GM23338 (cell line): ENCODE measurements around the gene HSPG2. TPM values are rescaled to one million over a fixed set of nuclear protein-coding genes. Genes with fewer than 3 reads are reported as not detected.

Source experiments
- ATAC-seq: fragments of 200-7000 bp; cut with Tn5 transposase; 3 replicates; pipeline ENCODE4 v1.9.1; 2020
- DNase-seq: peaks from one replicate; pipeline ENCODE4 v3.0.0-alpha.2; 2015; ENCODE audit warnings: low spot score
- H2AFZ ChIP-seq: fragments of 200-600 bp; sonication (generic); 2 replicates; pipeline ENCODE4 v1.8.0; 2016; ENCODE audit warnings: antibody characterized with exemption, mild to moderate bottlenecking, moderate library complexity
- H3F3A ChIP-seq: fragments of 200-600 bp; sonication (generic); replicated peaks from 2 replicates; pipeline ENCODE4 v1.8.0; 2017; ENCODE audit warnings: antibody characterized with exemption, mixed run types, low read depth
- H3K27ac ChIP-seq: fragments of 200-600 bp; sonication (generic); 2 replicates; pipeline ENCODE4 v1.6.1; 2016; ENCODE audit warnings: low read depth
- H3K27me3 ChIP-seq: fragments of 200-600 bp; sonication (generic); 2 replicates; pipeline ENCODE4 v1.8.0; 2016; ENCODE audit warnings: mild to moderate bottlenecking, mixed run types, moderate library complexity; ENCODE audit not compliant: insufficient read depth
- H3K36me3 ChIP-seq: fragments of 200-600 bp; sonication (generic); 2 replicates; pipeline ENCODE4 v1.8.0; 2016; ENCODE audit warnings: mild to moderate bottlenecking; ENCODE audit not compliant: insufficient read depth
- H3K4me1 ChIP-seq: fragments of 200-600 bp; sonication (generic); 2 replicates; pipeline ENCODE4 v1.8.0; 2016; ENCODE audit warnings: mild to moderate bottlenecking, moderate library complexity; ENCODE audit not compliant: insufficient read depth
- H3K4me2 ChIP-seq: fragments of 200-600 bp; sonication (generic); 2 replicates; pipeline ENCODE4 v1.7.1; 2017; ENCODE audit warnings: mixed run types
- H3K4me3 ChIP-seq: fragments of 200-600 bp; sonication (generic); 2 replicates; pipeline ENCODE4 v1.6.1; 2016; ENCODE audit warnings: mixed run types
- H3K79me2 ChIP-seq: fragments of 200-600 bp; sonication (generic); replicated peaks from 2 replicates; pipeline ENCODE4 v1.8.0; 2017; ENCODE audit warnings: mild to moderate bottlenecking; ENCODE audit not compliant: insufficient read depth
- H3K9me2 ChIP-seq: fragments of 200-600 bp; sonication (generic); 2 replicates; pipeline ENCODE4 v1.8.0; 2017; ENCODE audit not compliant: insufficient read depth
- H4K20me1 ChIP-seq: fragments of 200-600 bp; sonication (generic); replicated peaks from 2 replicates; pipeline ENCODE4 v1.8.0; 2017; ENCODE audit warnings: mild to moderate bottlenecking; ENCODE audit not compliant: insufficient read depth
- H3K27ac Mint-ChIP-seq: 2 replicates; pipeline ENCODE4 v1.8.0; 2020; ENCODE audit warnings: inconsistent platforms, mild to moderate bottlenecking, moderate library complexity, mixed read lengths
- H3K27me3 Mint-ChIP-seq: 3 replicates; pipeline ENCODE4 v1.8.0; 2022; ENCODE audit warnings: low read depth, mild to moderate bottlenecking, moderate library complexity, mixed read lengths, inconsistent platforms; ENCODE audit not compliant: insufficient read depth, poor library complexity
- H3K36me3 Mint-ChIP-seq: 3 replicates; pipeline ENCODE4 v1.8.0; 2021; ENCODE audit warnings: low read depth, mild to moderate bottlenecking, inconsistent platforms, moderate library complexity, mixed read lengths
- H3K4me1 Mint-ChIP-seq: 3 replicates; pipeline ENCODE4 v1.8.0; 2020; ENCODE audit warnings: mild to moderate bottlenecking, inconsistent platforms, mixed read lengths
- H3K4me3 Mint-ChIP-seq: 3 replicates; pipeline ENCODE4 v1.8.0; 2021; ENCODE audit warnings: moderate library complexity, mild to moderate bottlenecking, inconsistent platforms, mixed read lengths
- H3K9me3 Mint-ChIP-seq: 3 replicates; pipeline ENCODE4 v1.8.0; 2020; ENCODE audit warnings: moderate library complexity, mild to moderate bottlenecking, inconsistent platforms, mixed read lengths
- CREB1 ChIP-seq: fragments of 250-450 bp; sonication (Bioruptor Pico); IDR thresholded peaks from 2 replicates; pipeline ENCODE4 v1.5.0; 2020; ENCODE audit warnings: low read depth, mild to moderate bottlenecking, moderate library complexity
- CTCF ChIP-seq, 2 experiments: fragments of 200-600 bp in 1 of 2; sonication (generic) in 1 of 2; conservative IDR thresholded peaks; 2 replicates each; pipeline versions ENCODE4 v1.5.1 to v1.6.1; 2016 to 2017; ENCODE audit warnings: antibody characterized with exemption in 2 of 2, low read depth in 2 of 2, mild to moderate bottlenecking in 2 of 2, moderate library complexity in 1 of 2
- ETS1 ChIP-seq: IDR thresholded peaks from 2 replicates; pipeline ENCODE4 v1.6.1; 2016; ENCODE audit warnings: antibody characterized with exemption
- EZH2 ChIP-seq: fragments of 200-600 bp; sonication (generic); IDR thresholded peaks from one replicate; pipeline ENCODE4 v1.8.0; 2017; ENCODE audit warnings: antibody characterized with exemption, mild to moderate bottlenecking, low read depth; ENCODE audit not compliant: unreplicated experiment
- EZH2phosphoT487 ChIP-seq: fragments of 200-600 bp; sonication (generic); IDR thresholded peaks from one replicate; pipeline ENCODE4 v1.8.1; 2018; ENCODE audit warnings: antibody characterized with exemption; ENCODE audit not compliant: unreplicated experiment
- JUNB ChIP-seq: IDR thresholded peaks from one replicate; pipeline ENCODE4 v1.6.1; 2016; ENCODE audit warnings: antibody characterized with exemption; ENCODE audit not compliant: unreplicated experiment
- NANOG ChIP-seq: IDR thresholded peaks from 2 replicates; pipeline ENCODE4 v1.6.1; 2016; ENCODE audit warnings: antibody characterized with exemption, borderline replicate concordance
- POLR2AphosphoS5 ChIP-seq: IDR thresholded peaks from 2 replicates; pipeline ENCODE4 v1.6.1; 2016; ENCODE audit warnings: antibody characterized with exemption, low read depth
- REST ChIP-seq: IDR thresholded peaks from one replicate; pipeline ENCODE4 v1.6.1; 2018; ENCODE audit warnings: antibody characterized with exemption; ENCODE audit not compliant: unreplicated experiment
- ZNF114 ChIP-seq: fragments of 250-450 bp; sonication (Bioruptor Pico); IDR thresholded peaks from 2 replicates; pipeline ENCODE4 v1.5.0; 2020; ENCODE audit warnings: mild to moderate bottlenecking, moderate library complexity
- polyA plus RNA-seq: library from polyadenylated mRNA; unstranded; fragments of >200 nt; fragmentation: Nextera tagmentation; extraction: Ambion mirVana; gene quantifications from 2 replicates; pipeline ENCODE4 v1.2.1, GENCODE V29; 2016
- total RNA-seq: library from RNA; depleted of rRNA; stranded (reverse); fragments of >200 nt; shearing (Covaris generic); gene quantifications from 2 replicates; pipeline ENCODE4 v1.2.3, GENCODE V29; 2014

HSPG2 gene
- total and polyA plus RNA-seq, 2 experiments from 2014 or later = 14.9 to 70.8 TPM

GRCh38 chr1:21894034-21894881, 42.9 kb downstream of the HSPG2 start:
- no peak overlapping the region for H3K4me3 Mint-ChIP-seq
- Histone ChIP-seq H4K20me1 (no peaks in the 10 kb centered on the region), H3K79me2 (no peaks in the 10 kb centered on the region), H3F3A (no peaks in the 10 kb centered on the region), H3K4me2 (no peak overlapping the region), H3K4me1 (no peaks in the 10 kb centered on the region; the same call in 1 of the 2 replicates), H3K27me3 (no peaks in the 10 kb centered on the region), H3K36me3 (no peaks in the 10 kb centered on the region; the same call in 1 of the 2 replicates), H3K27ac (no peak overlapping the region), H2AFZ (no peak overlapping the region), H3K9me2 (no peaks in the 10 kb centered on the region), H3K4me3 (no peak overlapping the region)
- H3K36me3 Mint-ChIP-seq = peaks cover 17% of the 10 kb centered on the region; the same call in 2 of the 3 replicates
- TF ChIP-seq CREB1 (CRISPR knock-in tag) (no peak), EZH2 (no peak), NANOG (no peak), EZH2phosphoT487 (no peak), POLR2AphosphoS5 (no peak), ETS1 (no peak), JUNB (no peak), CTCF (conservative IDR thresholded peaks at IDR 0.05; ENCODE audit: low read depth in 2 of 2) (no peak), REST (no peak), ZNF114 (no peak)
- peaks cover 21% of the 10 kb centered on the region for H3K27me3 Mint-ChIP-seq
- no peak for ATAC-seq
- peaks cover 19% of the 10 kb centered on the region for H3K4me1 Mint-ChIP-seq
- DNase-seq = no peak
- H3K9me3 Mint-ChIP-seq = no peaks in the 10 kb centered on the region
- peak overlapping the region; percentile 17; the same call in 1 of the 2 replicates for H3K27ac Mint-ChIP-seq
